Uterus (tissue), 4 donors: ENCODE data around the gene PEMT. TPM values are rescaled to one million over a fixed set of nuclear protein-coding genes. Genes with fewer than 3 reads are reported as not detected.
A peak's percentile ranks its signal among the peaks of the same experiment; 100 is the strongest.
"Not testable (repeated sequence)": the region's sequence is repeated elsewhere in the genome, so short reads cannot be mapped to it uniquely, and the experiment has no call there.

Source experiments
- DNase-seq, 2 donors: peaks; one replicate each; pipeline ENCODE4 v3.0.0-alpha.2; 2019 to 2020
- H3K27ac ChIP-seq, 2 donors: fragments of 200-600 bp; sonication (generic); 1 replicate in 1 of 2; 2 replicates in 1 of 2; pipeline ENCODE4 v1.5.1; 2016 to 2018
- H3K27me3 ChIP-seq, 2 donors: fragments of 200-600 bp; sonication (generic); one replicate each; pipeline ENCODE4 v1.5.1; 2018 to 2019; ENCODE audit warnings: control low read depth in 1 of 2
- H3K36me3 ChIP-seq, 2 donors: fragments of 200-600 bp; sonication (generic); one replicate each; pipeline ENCODE4 v1.5.1; 2019; ENCODE audit warnings: control low read depth in 1 of 2
- H3K4me1 ChIP-seq, 2 donors: fragments of 200-600 bp; sonication (generic); one replicate each; pipeline ENCODE4 v1.5.1; 2018 to 2019; ENCODE audit warnings: control low read depth in 1 of 2
- H3K4me3 ChIP-seq, 2 donors: fragments of 200-600 bp; sonication (generic); 1 replicate in 1 of 2; 2 replicates in 1 of 2; pipeline ENCODE4 v1.5.1; 2018 to 2019; ENCODE audit warnings: mild to moderate bottlenecking in 1 of 2
- H3K9me3 ChIP-seq, 2 donors: fragments of 200-600 bp; sonication (generic); one replicate each; pipeline ENCODE4 v1.5.1; 2019; ENCODE audit warnings: control low read depth in 1 of 2
- POLR2A ChIP-seq, 2 donors: fragments of 450-650 bp; IDR thresholded peaks; one replicate each; pipeline ENCODE4 v1.6.1; 2016; ENCODE audit warnings: antibody characterized with exemption in 2 of 2, mild to moderate bottlenecking in 1 of 2, moderate library complexity in 1 of 2
- intact Hi-C: fragments of 100-400 bp; cut with DNase I; formaldehyde crosslinking; loops from one replicate; pipeline ENCODE4 v1.15.1; 2023; ENCODE audit warnings: low total_unique reads
- total RNA-seq, 4 donors: library from RNA; depleted of rRNA in 3 of 4; stranded (reverse); fragments of >200 nt in 3 of 4; gene quantifications; one replicate each; pipeline versions ENCODE4 v1.1.0 to v1.2.4, GENCODE V29; 2014 to 2023
- TF ChIP-seq, protein P1 (sequence below), 4 experiments: fragments of 200-600 bp in 2 of 4; fragments of 450-650 bp in 2 of 4; sonication (generic) in 2 of 4; IDR thresholded peaks; one replicate each; pipeline ENCODE4 v1.5.1; 2016 to 2019; ENCODE audit warnings: antibody characterized with exemption in 4 of 4, mild to moderate bottlenecking in 2 of 4, moderate library complexity in 1 of 4
- donor health status: DM: yes; HTN: yes; CAD: no.

PEMT gene
- total RNA-seq, 4 donors from 2014 or later: 26.3 to 61.7 (median 32.2) TPM

DNA sequence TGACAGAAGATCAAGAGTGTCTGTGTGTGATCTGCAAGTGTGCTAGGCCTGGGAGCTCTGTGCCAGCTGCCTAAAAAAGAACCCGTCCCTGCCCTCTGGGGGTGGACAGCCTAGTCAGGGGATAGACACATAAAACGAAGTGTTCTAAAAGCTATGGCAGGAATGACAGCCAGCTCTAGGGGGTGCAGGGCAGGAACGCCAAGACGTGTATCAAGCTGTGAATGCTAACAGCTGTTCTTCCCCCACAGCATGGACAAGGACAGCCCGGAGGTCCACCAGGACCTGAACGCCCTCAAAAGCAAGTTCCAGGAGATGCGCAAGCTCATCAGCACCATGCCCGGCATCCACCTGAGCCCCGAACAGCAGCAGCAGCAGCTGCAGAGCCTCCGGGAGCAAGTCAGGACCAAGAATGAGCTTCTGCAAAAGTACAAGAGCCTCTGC, 100.5 kb downstream of the PEMT start:
- no peak for DNase-seq
- H3K4me1 ChIP-seq: peaks cover 0 to 11% of the 10 kb centered on the region in 2 donors
- H3K4me3 ChIP-seq: no peak overlapping the region
- TF ChIP-seq, protein P1, sequence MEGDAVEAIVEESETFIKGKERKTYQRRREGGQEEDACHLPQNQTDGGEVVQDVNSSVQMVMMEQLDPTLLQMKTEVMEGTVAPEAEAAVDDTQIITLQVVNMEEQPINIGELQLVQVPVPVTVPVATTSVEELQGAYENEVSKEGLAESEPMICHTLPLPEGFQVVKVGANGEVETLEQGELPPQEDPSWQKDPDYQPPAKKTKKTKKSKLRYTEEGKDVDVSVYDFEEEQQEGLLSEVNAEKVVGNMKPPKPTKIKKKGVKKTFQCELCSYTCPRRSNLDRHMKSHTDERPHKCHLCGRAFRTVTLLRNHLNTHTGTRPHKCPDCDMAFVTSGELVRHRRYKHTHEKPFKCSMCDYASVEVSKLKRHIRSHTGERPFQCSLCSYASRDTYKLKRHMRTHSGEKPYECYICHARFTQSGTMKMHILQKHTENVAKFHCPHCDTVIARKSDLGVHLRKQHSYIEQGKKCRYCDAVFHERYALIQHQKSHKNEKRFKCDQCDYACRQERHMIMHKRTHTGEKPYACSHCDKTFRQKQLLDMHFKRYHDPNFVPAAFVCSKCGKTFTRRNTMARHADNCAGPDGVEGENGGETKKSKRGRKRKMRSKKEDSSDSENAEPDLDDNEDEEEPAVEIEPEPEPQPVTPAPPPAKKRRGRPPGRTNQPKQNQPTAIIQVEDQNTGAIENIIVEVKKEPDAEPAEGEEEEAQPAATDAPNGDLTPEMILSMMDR (IDR thresholded peaks at IDR 0.05): no peak
- TF ChIP-seq POLR2A (IDR thresholded peaks at IDR 0.05): no peak
- H3K27me3 ChIP-seq: no peaks in the 10 kb centered on the region
- no peak overlapping the region for H3K27ac ChIP-seq
- no peaks in the 10 kb centered on the region for H3K36me3 ChIP-seq
- intact Hi-C loops: loop anchor here (10.0 kb wide), 1 partner anchor 104 kb away; the partner anchor contains the start of gene PEMT
- H3K9me3 ChIP-seq: no peaks in the 10 kb centered on the region

DNA sequence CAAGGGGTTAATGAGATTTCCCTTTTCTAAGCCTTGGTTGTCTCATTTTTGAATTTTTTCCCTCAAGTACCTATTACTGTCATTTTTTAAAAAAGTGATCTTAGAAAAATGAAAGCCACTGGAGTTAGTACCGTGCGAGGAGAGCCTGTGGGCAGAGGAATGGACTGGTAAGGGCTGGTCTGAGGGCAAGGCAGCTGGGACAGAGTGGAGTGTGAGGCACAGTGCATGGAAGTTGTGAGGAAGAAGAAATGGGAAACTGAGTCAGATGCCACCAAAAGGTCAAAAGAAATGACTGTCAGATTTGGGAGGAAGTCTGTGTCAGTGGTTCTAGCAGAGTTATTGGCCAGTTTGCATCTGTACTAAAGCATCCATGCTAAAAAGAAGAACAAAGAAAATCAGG, 103.5 kb downstream of the PEMT start:
- Histone ChIP-seq H3K27ac (no peak overlapping the region), H3K36me3 (no peaks in the 10 kb centered on the region), H3K4me3 (no peak overlapping the region), H3K4me1 (no peaks in the 10 kb centered on the region), H3K9me3 (no peaks in the 10 kb centered on the region), H3K27me3 (no peaks in the 10 kb centered on the region)
- intact Hi-C loops: no loop called here
- TF ChIP-seq, protein P1 (IDR thresholded peaks at IDR 0.05): no peak
- TF ChIP-seq POLR2A (IDR thresholded peaks at IDR 0.05): no peak
- no peak for DNase-seq

DNA sequence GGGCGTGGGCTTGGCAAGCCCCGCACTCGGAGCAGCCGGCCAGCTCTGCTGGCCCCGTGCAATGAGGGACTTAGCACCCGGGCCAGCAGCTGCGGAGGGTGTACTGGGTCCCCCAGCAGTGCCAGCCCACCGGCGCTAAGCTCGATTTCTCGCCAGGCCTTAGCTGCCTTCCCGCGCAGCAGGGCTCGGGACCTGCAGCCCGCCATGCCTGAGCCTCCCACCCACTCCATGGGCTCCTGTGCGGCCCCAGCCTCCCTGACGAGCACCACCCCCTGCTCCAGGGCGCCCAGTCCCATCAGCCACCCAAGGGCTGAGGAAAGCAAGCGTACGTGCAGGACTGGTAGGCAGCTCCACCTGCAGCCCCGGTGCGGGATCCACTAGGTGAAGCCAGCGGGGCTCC, 105.1 kb downstream of the PEMT start:
- DNase-seq, H3K9me3 ChIP-seq, H3K4me1 ChIP-seq, H3K4me3 ChIP-seq, H3K27me3 ChIP-seq, intact Hi-C loops, H3K27ac ChIP-seq, H3K36me3 ChIP-seq: not testable (repeated sequence)

DNA sequence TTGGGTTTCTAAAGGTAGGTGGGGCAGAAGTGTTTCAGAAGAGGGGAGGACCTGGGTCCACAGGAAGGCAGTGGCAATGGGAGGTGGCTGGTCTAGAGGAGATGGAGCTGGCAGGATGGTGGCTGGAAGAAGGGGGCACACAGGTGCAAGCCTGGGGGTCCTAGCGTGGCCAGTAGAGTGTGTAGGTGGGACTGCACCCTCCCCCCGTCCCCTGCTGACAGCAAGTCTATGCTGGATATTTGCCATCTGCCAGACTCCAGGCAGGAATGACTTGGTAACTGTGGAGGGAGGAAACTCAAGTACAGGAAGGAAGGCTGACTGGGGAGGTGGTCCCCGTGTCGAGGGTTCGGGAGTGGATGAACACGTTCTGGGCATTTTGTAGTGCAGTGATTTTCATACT, 106.1 kb downstream of the PEMT start:
- no peak overlapping the region for H3K27ac ChIP-seq
- TF ChIP-seq POLR2A (IDR thresholded peaks at IDR 0.05): no peak
- TF ChIP-seq, protein P1 (IDR thresholded peaks at IDR 0.05): no peak
- H3K36me3 ChIP-seq: no peaks in the 10 kb centered on the region
- DNase-seq: no peak
- no peaks in the 10 kb centered on the region for H3K9me3 ChIP-seq
- H3K4me3 ChIP-seq: no peak overlapping the region
- intact Hi-C loops: no loop called here
- peaks cover 0 to 4% of the 10 kb centered on the region in 2 donors for H3K4me1 ChIP-seq
- H3K27me3 ChIP-seq: no peaks in the 10 kb centered on the region

DNA sequence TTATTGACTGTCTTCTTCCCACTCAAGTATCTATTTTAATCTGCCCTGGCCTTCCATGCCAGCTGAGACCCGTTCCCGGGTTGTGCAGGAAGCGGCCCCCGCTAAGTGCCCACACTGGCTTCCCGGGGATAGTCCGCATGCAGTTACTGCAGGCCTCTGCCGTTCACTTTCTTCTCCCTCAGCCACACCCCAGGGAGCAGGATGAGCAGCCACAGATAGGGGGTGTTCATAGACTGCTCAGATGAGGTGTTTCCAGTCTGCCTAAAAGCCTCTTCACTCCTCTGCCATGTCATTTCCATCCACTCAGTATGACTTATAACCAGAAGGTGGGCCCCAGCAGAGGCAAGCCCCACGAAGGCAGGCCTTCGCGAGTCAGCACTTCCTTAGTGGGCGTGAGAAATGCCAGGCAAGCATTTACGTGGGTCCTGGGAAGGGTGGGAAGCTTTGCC, 107.0 kb downstream of the PEMT start:
- H3K27ac ChIP-seq: no peak overlapping the region
- H3K4me3 ChIP-seq: no peak overlapping the region
- intact Hi-C loops: no loop called here
- DNase-seq: no peak
- TF ChIP-seq POLR2A (IDR thresholded peaks at IDR 0.05): no peak
- TF ChIP-seq, protein P1 (IDR thresholded peaks at IDR 0.05): peak in 1 of 4 experiments; percentile 9
- H3K27me3 ChIP-seq: no peaks in the 10 kb centered on the region
- no peaks in the 10 kb centered on the region for H3K9me3 ChIP-seq
- H3K4me1 ChIP-seq: peaks cover 0 to 4% of the 10 kb centered on the region in 2 donors
- H3K36me3 ChIP-seq: no peaks in the 10 kb centered on the region

DNA sequence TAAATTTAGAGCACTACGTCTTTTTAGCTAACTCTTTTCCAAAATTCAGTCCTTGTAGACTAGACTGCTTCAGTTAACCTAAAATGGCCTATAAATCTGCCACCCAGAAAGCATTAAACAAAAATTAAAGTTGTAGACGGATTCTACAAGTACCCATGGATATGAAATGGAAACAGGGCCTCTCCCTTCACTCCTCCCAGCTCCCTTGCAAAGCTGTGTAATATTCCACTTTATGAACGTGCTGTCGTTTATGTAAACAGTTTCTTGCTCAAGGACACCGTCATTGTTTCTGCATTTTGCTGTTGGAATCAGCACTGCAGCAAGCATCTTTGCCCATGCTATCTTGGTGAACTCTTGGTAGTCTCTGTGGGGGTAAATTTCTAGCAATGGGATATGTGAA, 109.6 kb downstream of the PEMT start:
- no peak for DNase-seq
- Histone ChIP-seq H3K36me3 (no peaks in the 10 kb centered on the region), H3K4me3 (no peak overlapping the region), H3K27me3 (no peaks in the 10 kb centered on the region), H3K4me1 (peaks cover 0 to 16% of the 10 kb centered on the region in 2 donors), H3K27ac (peak overlapping the region in 1 of 2 donors; percentile 46), H3K9me3 (no peaks in the 10 kb centered on the region)
- no peak for TF ChIP-seq POLR2A (IDR thresholded peaks at IDR 0.05)
- TF ChIP-seq, protein P1 (IDR thresholded peaks at IDR 0.05): no peak
- intact Hi-C loops: no loop called here
